Astrocyte (in vitro differentiated cells and primary cell): Measurements from ENCODE around the gene TLCD1.

Experiments
- CTCF ChIP-seq: IDR thresholded peaks from 2 replicates; pipeline ENCODE4 v1.5.1; 2011; ENCODE audit warnings: low read depth, mild to moderate bottlenecking, inconsistent platforms, low read length, moderate library complexity; ENCODE audit not compliant: insufficient read depth
- EZH2 ChIP-seq: IDR thresholded peaks from 2 replicates; pipeline ENCODE4 v1.6.1; 2012; ENCODE audit warnings: mild to moderate bottlenecking, low read length, inconsistent platforms; ENCODE audit not compliant: insufficient read depth

- TF ChIP-seq EZH2 (no peak), CTCF (no peak)
Observed at GRCh38 chr17:28743243-28744103, 17.4 kb upstream of the TLCD1 start, which contains the start of gene TRAF4.
